SH-SY5Y (cell line): ENCODE results near the gene AP1B1.

Experiments used
- GATA2 ChIP-seq: IDR thresholded peaks from 2 replicates; pipeline ENCODE4 v1.6.1; 2011; ENCODE audit warnings: mild to moderate bottlenecking, low read depth, low read length
- GATA3 ChIP-seq: IDR thresholded peaks from 2 replicates; pipeline ENCODE4 v1.6.1; 2011; ENCODE audit warnings: low read depth, mild to moderate bottlenecking, low read length, moderate library complexity

The AP1B1 gene

GRCh38 chr22:29338398-29338797 is 50.0 kb downstream of the AP1B1 start:
- TF ChIP-seq GATA3 (no peak), GATA2 (no peak)

- TF ChIP-seq GATA3 (no peak), GATA2 (no peak)
These were observed 50.6 kb downstream of the AP1B1 start for GRCh38 chr22:29337631-29338284.

- no peak for TF ChIP-seq GATA2
These were observed 51.4 kb downstream of the AP1B1 start for GRCh38 chr22:29336751-29337490.

GRCh38 chr22:29335656-29336055 is 52.7 kb downstream of the AP1B1 start:
- TF ChIP-seq GATA2 = no peak
- TF ChIP-seq GATA3 = no peak

DNA sequence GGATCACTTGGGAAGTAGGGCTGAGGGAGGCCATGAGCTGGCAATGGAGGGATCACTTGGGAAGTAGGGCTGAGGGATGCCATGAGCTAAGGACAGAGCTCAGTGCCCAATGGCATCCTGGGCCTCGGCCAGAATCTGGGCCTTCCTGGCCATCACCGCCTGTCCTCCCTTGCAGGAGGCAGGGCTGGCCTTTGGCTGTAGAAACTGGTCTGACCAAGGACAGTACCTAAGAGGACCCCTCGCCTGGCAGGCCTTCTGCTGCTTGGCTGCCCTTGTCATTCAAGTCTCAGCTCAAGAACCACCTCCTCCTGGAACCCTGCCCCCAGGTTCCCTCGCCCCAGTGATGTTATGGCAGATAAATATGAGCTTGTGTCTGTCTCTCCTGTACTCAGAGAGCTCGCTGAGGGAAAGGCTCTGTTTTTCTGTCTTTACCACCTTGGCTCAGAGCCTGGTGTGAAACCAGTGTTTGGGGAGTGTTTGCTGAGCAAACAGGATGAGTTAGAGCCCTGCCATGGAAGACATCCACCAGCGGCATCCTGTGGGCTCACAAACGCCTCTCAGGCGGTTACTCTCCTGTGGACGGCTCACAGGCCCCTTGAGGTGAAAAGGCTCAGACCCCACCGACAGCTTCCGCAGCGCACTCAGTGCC is 53.5 kb downstream of the AP1B1 start:
- TF ChIP-seq GATA3 (no peak), GATA2 (no peak)

- TF ChIP-seq GATA3 = no peak
These were observed 54.2 kb downstream of the AP1B1 start for GRCh38 chr22:29334148-29334547.

DNA sequence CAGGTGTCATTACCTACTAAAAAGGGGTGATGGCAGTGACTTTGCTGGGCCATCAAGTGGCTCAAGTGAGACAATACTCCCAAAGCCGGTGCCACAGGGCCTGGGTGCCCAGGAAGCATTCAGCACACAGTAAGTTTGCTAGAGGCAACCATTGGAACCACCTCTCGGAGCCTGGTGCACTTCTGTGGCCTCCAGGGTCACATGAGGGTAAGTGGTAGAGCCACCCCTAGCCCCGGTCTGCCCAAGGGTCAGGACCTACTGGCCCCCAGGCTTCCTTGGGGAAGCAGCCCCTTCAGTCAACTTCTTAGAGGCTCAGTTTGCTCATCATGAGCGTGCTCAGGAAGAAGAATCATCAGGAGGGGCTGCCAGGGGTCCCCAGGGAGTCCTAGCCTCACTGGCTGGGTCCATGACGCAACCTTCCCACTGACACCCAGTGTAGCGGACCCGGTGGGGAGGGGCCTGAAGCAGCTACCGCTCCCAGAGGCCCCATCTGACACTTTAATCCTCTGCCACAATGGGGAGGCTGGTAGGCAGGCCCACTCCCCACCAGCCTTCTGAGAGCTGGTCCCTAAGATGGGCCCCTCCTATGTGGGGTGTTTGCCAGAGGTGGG is 55.4 kb downstream of the AP1B1 start:
- no peak for TF ChIP-seq GATA3
- TF ChIP-seq GATA2 = no peak

- TF ChIP-seq GATA3 (no peak), GATA2 (no peak)
These were observed 56.6 kb downstream of the AP1B1 start for GRCh38 chr22:29331658-29332300.

DNA sequence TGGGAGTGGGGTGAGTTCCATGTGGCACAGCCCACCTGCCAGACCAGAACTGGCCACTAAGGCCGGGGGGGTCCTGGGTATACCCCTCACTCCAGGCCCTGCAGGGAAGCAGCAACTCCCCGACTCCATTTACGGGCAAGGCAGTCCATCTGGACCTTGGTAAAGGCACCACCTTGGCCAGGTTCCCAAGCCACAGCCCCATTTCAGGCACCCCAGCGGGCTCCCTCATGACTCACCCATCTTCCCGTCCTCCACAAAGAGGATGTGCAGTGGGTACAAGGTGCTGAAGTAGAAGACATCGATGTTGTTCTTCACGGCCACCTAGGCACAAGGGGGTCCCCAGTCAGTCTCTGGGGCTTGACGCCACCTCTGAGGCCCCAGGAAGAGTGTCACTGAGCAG is 57.2 kb downstream of the AP1B1 start:
- TF ChIP-seq GATA2 (no peak), GATA3 (no peak)

DNA sequence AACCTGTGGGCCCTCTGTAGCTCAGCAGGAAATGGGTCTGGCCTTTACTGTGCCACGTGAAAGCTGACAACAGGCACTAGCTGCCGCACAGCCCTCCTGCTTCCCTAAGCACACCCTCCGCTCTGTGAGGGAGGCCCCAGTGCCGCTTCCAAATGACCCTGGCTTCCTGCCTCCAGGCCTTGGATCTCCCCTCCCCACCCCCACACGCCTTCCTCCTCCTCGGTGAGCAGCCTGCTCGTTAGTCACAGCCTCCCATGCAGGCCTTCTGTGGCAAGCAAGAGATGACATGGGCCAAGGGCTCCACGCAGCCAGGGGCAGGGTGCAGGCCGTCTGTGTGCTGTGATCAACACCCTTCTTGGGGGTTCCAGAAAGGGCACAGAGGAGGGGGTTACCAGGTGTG is 57.6 kb downstream of the AP1B1 start:
- TF ChIP-seq GATA3 (no peak), GATA2 (no peak)

DNA sequence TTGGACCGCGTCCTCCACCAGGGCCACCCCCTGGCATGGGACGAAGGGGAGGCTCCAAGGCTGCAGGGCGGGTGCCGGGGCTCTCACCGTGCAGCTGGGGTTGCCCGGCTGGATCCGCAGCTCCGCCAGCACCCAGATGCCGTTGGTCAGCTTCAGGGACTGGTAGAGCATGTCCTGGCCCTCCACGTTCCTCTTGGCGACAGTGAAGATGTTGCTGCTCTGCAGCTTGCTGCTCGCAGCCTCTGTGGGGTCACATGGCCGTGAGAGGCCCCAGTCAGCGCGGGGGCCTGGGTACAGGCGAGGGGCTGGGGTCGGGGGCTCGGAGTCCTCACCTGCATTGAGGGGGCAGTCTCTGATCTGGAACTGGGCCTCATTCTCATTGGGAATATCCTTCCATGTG is 58.1 kb downstream of the AP1B1 start:
- TF ChIP-seq GATA2 = no peak
- no peak for TF ChIP-seq GATA3

DNA sequence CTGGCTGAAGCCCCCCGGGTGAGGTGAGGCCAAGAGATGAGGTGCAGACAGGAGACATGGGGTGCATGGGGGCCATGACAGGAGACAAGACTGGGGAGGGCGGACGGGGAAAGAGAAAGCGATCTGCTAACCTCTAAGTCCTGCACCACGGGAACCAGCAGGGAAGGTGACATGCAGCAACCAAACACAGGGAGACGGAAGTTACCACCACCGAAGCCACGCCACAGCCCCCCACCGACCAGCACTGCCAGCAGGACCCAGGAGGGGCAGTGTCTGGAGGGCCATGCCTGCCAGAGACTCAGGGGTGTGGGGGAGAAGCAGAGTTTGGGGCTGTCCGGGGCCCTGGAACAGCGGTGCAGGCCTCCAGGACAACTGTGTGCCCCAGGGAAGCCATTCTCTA is 58.8 kb downstream of the AP1B1 start:
- TF ChIP-seq GATA3 = no peak
- TF ChIP-seq GATA2 = no peak

- TF ChIP-seq GATA2 (no peak), GATA3 (no peak)
These were observed 59.5 kb downstream of the AP1B1 start for GRCh38 chr22:29328566-29329500.

DNA sequence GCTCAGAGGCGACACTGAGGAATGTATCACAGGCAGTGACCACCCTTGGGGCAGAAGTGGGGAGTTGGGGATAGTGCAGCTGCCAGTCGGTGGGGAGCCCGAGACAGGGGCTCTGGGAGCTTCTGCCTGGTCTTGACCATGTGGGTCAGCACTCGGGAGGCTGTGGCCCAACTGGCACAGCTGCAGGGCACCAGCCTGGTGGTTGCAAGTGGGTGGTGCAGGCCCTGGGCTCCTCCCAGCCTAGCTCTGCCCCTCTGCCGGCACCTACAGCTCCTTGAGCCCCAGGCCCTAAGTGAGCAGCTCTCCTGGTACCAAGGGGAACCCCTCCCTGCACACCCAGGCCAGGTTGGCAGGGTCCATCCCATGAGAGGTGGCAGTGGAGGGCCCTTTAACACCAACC is 60.3 kb downstream of the AP1B1 start:
- no peak for TF ChIP-seq GATA2
- no peak for TF ChIP-seq GATA3
